Left lung (tissue), 8 donors: Measurements from ENCODE around the gene BRK1. TPM values are rescaled to one million over a fixed set of nuclear protein-coding genes. Genes with fewer than 3 reads are reported as not detected.

Experiments
- polyA plus RNA-seq, 6 donors: library from polyadenylated mRNA; unstranded; fragments of 120-200 nt; gene quantifications; one replicate each; pipeline ENCODE4 v1.2.1, GENCODE V29; 2013; ENCODE audit not compliant: insufficient read length in 6 of 6
- total RNA-seq, 2 donors: library from RNA; stranded (reverse); fragmentation: NEBNext Ultra II Directional; extraction: Animal tissue kit (Norgen Biotek cat#: 25700); gene quantifications; one replicate each; pipeline ENCODE4 v1.2.1, GENCODE V29; 2021
- donor health status: DM: no; HTN: yes; CAD: no.
- donor health status: DM: no; HTN: no; CAD: no.

BRK1 gene
- total and polyA plus RNA-seq, 8 donors, result 114 to 210 (median 184) TPM

Other genes starting within 250 kb of the BRK1 start
- gene CIDEC, start 235.4 kb upstream of the BRK1 start, total RNA-seq, result not detected
- gene CIDEC, start 235.4 kb upstream of the BRK1 start, polyA plus RNA-seq, result under 1 TPM in 4 of 6 donors, not detected in 2; 0.18 to 0.68 (median 0.27) TPM
- 10 to 100 TPM; 25.1 to 31.8 TPM for gene JAGN1, start 225.1 kb upstream of the BRK1 start, total RNA-seq
- gene JAGN1, start 225.1 kb upstream of the BRK1 start, polyA plus RNA-seq, result 10 to 100 TPM; 33.0 to 38.5 (median 36.0) TPM
- gene IL17RE, start 212.8 kb upstream of the BRK1 start, total RNA-seq, result 10 to 100 TPM; 14.4 to 22.5 TPM
- gene IL17RE, start 212.8 kb upstream of the BRK1 start, polyA plus RNA-seq, result 100 to 1,000 TPM in 2 of 6 donors, 10 to 100 TPM in 4; 76.3 to 108 (median 83.1) TPM
- gene IL17RC, start 198.6 kb upstream of the BRK1 start, total RNA-seq, result 10 to 100 TPM; 20.4 to 26.2 TPM
- 10 to 100 TPM; 42.3 to 54.4 (median 51.2) TPM for gene IL17RC, start 198.6 kb upstream of the BRK1 start, polyA plus RNA-seq
- gene CRELD1, start 181.8 kb upstream of the BRK1 start, total RNA-seq, result 10 to 100 TPM; 29.9 to 56.8 TPM
- gene CRELD1, start 181.8 kb upstream of the BRK1 start, polyA plus RNA-seq, result 10 to 100 TPM; 40.4 to 81.2 (median 68.8) TPM
- 1 to 10 TPM; 1.8 to 2.5 TPM for gene PRRT3, start 163.3 kb upstream of the BRK1 start, total RNA-seq
- gene PRRT3, start 163.3 kb upstream of the BRK1 start, polyA plus RNA-seq, result 1 to 10 TPM; 3.2 to 4.6 (median 4.3) TPM
- gene EMC3, start 128.8 kb upstream of the BRK1 start, total RNA-seq, result 10 to 100 TPM; 84.0 to 85.2 TPM
- 10 to 100 TPM; 50.8 to 75.2 (median 65.7) TPM for gene EMC3, start 128.8 kb upstream of the BRK1 start, polyA plus RNA-seq
- gene FANCD2, start 89.2 kb upstream of the BRK1 start, total RNA-seq, result 1 to 10 TPM; 8.6 to 9.0 TPM
- gene FANCD2, start 89.2 kb upstream of the BRK1 start, polyA plus RNA-seq, result 10 to 100 TPM; 15.8 to 28.4 (median 21.7) TPM
- gene FANCD2OS, start 7.4 kb upstream of the BRK1 start, total RNA-seq, result not detected
- gene FANCD2OS, start 7.4 kb upstream of the BRK1 start, polyA plus RNA-seq, result under 1 TPM in 5 of 6 donors, not detected in 1; 0.43 to 1.00 (median 0.72) TPM
- gene VHL, start 26.1 kb downstream of the BRK1 start, total RNA-seq, result 10 to 100 TPM; 36.8 to 40.7 TPM
- gene VHL, start 26.1 kb downstream of the BRK1 start, polyA plus RNA-seq, result 10 to 100 TPM; 85.2 to 96.4 (median 89.8) TPM
- gene IRAK2, start 49.2 kb downstream of the BRK1 start, total RNA-seq, result 1 to 10 TPM; 3.3 to 8.5 TPM
- 1 to 10 TPM; 1.7 to 2.6 (median 2.3) TPM for gene IRAK2, start 49.2 kb downstream of the BRK1 start, polyA plus RNA-seq
- gene TATDN2, start 132.8 kb downstream of the BRK1 start, total RNA-seq, result 10 to 100 TPM; 29.1 to 35.2 TPM
- gene TATDN2, start 132.8 kb downstream of the BRK1 start, polyA plus RNA-seq, result 10 to 100 TPM; 33.9 to 42.1 (median 37.9) TPM
- gene GHRL, start 177.3 kb downstream of the BRK1 start, total RNA-seq, result 1 to 10 TPM in 1 of 2 donors, under 1 TPM in 1; 0.17 to 3.0 TPM
- 100 to 1,000 TPM in 5 of 6 donors, 10 to 100 TPM in 1; 50.2 to 195 (median 123) TPM for gene GHRL, start 177.3 kb downstream of the BRK1 start, polyA plus RNA-seq
- 100 to 1,000 TPM; 130 to 131 TPM for gene SEC13, start 205.4 kb downstream of the BRK1 start, total RNA-seq
- 100 to 1,000 TPM; 102 to 135 (median 105) TPM for gene SEC13, start 205.4 kb downstream of the BRK1 start, polyA plus RNA-seq